GM18499 (cell line): ENCODE measurements around the gene CYTH1.
"Not testable (repeated sequence)": the region's sequence is repeated elsewhere in the genome, so short reads cannot be mapped to it uniquely, and the experiment has no call there.

Source experiments
- ATAC-seq: cut with Tn5 transposase; IDR thresholded peaks from one replicate; pipeline ENCODE4 v1.9.1; 2021; ENCODE audit warnings: moderate number of reproducible peaks; ENCODE audit not compliant: insufficient read depth, unreplicated experiment

The CYTH1 gene

GRCh38 chr17:78789663-78790181 lies 7.6 kb upstream of the CYTH1 start:
- ATAC-seq, result no peak

GRCh38 chr17:78789149-78789662 lies 7.1 kb upstream of the CYTH1 start:
- no peak for ATAC-seq

GRCh38 chr17:78788451-78788850 lies 6.4 kb upstream of the CYTH1 start:
- no peak for ATAC-seq

GRCh38 chr17:78787444-78787843 lies 5.4 kb upstream of the CYTH1 start:
- ATAC-seq, result no peak

GRCh38 chr17:78785663-78786057 lies 3.6 kb upstream of the CYTH1 start:
- ATAC-seq, result no peak

GRCh38 chr17:78785011-78785662 lies 3.1 kb upstream of the CYTH1 start:
- ATAC-seq, result no peak

GRCh38 chr17:78784352-78784751 lies 2.3 kb upstream of the CYTH1 start:
- no peak for ATAC-seq

GRCh38 chr17:78783711-78784324 lies 1.7 kb upstream of the CYTH1 start:
- no peak for ATAC-seq

- no peak for ATAC-seq
Measured at GRCh38 chr17:78781104-78781892, 775 bp downstream of the CYTH1 start.

- no peak for ATAC-seq
Measured at GRCh38 chr17:78780335-78780734, 1.7 kb downstream of the CYTH1 start.

- ATAC-seq, result no peak
Measured at GRCh38 chr17:78779850-78780249, 2.2 kb downstream of the CYTH1 start.

- ATAC-seq, result not testable (repeated sequence)
Measured at GRCh38 chr17:78779286-78779651, 2.8 kb downstream of the CYTH1 start.

- no peak for ATAC-seq
Measured at GRCh38 chr17:78777881-78778280, 4.2 kb downstream of the CYTH1 start.

- no peak for ATAC-seq
Measured at GRCh38 chr17:78774956-78775571, 7.0 kb downstream of the CYTH1 start.

- no peak for ATAC-seq
Measured at GRCh38 chr17:78774453-78774852, 7.6 kb downstream of the CYTH1 start.

- no peak for ATAC-seq
Measured at GRCh38 chr17:78771758-78772382, 10.2 kb downstream of the CYTH1 start.

- no peak for ATAC-seq
Measured at GRCh38 chr17:78769196-78769773, 12.8 kb downstream of the CYTH1 start.

- ATAC-seq, result no peak
Measured at GRCh38 chr17:78767806-78768205, 14.3 kb downstream of the CYTH1 start.

- ATAC-seq, result no peak
Measured at GRCh38 chr17:78766743-78767294, 15.3 kb downstream of the CYTH1 start.

- no peak for ATAC-seq
Measured at GRCh38 chr17:78766225-78766624, 15.8 kb downstream of the CYTH1 start.
